SHP77 (cell line): ENCODE measurements around the gene ITSN1.
A peak's percentile ranks its signal among the peaks of the same experiment; 100 is the strongest.

Source experiments
- DNase-seq, 2 experiments: peaks; one replicate each; lab custom pipeline; 2025; lab: John Stamatoyannopoulos, UW

Gene ITSN1

DNA sequence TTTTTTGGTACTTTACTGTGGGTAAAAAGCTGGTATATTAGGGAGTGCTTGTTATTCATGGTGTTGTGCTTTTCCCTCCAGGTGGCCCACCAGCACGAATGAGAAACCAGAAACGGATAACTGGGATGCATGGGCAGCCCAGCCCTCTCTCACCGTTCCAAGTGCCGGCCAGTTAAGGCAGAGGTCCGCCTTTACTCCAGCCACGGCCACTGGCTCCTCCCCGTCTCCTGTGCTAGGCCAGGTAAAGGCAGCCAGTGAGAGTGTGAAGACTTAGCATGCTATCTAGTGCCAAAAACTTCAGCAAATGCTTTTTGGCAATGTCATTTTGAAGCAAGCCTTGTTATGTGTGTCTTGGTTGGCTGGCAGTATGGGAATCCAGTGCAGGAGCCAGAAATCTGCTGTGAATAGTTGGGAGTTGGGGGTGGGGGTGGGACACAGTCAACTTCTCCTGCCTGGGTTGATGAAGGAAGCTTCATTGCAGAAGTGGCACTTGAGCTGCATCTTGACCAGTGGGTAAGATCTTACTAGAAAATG is 171.6 kb downstream of the ITSN1 start:
- DNase-seq, result no peak

DNA sequence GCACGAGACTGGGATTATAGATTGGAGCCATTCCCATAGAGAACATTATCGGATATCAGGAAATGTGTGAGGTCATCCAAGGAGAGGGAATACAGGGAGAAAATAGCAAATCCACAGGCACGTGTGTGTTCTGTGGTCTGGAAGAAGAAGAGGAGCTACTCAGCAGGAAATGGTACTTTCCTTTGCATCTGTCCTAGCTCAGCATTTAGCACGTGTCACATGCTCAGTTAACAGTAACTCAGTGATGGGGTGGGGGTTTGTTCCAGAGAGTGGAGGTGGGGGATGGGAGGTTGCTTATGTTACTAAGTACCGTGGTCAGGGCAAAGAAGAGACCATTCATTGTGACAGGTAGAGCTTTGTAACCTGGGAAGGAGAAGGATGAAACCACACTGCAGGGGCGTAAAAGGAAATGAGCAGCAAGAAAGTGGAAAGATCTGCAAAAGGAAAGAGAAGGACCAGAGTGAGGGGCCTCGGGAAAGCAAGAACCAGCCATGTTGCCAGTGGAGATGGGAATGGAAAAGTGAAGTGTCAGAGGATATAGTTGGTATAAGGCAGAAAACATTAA is 172.9 kb downstream of the ITSN1 start:
- DNase-seq, result no peak

DNA sequence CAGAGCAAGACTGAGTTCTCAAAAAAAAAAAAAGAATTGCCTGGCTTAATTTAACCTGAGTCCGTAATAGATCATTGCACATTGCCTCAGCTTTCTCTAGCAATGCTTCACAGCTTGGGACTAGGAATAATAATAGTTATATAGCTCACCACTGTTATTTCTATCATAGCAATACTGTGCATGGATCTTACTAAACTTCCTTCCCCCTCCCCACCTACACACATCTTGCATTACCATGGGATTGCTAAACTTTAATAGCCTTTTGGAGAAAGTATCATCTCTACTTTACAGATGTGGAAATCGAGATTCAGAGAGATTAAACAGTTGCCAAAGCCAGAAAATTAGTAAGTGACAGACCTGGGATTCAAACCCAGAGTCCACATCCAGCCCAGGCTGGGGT is 173.9 kb downstream of the ITSN1 start:
- no peak for DNase-seq

DNA sequence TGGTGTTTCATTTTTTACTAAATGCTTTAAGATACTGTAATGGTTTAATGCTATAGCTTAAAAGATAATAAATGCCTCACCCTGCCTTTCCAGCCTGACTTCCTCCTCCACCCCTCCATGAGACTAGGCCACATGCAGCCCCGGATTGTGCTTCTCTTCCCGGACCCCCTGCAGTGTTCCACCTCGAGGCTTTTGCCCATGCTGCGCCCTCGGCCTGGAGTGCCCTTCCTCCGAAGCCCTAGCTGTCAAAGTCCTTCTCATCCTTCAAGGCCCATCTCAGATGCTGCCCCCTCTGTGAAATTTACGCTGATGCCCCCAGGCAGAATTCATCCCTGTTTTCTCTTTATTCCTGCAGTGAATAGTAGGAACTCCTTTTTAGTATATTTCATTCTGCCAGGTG is 174.8 kb downstream of the ITSN1 start:
- DNase-seq, result no peak

DNA sequence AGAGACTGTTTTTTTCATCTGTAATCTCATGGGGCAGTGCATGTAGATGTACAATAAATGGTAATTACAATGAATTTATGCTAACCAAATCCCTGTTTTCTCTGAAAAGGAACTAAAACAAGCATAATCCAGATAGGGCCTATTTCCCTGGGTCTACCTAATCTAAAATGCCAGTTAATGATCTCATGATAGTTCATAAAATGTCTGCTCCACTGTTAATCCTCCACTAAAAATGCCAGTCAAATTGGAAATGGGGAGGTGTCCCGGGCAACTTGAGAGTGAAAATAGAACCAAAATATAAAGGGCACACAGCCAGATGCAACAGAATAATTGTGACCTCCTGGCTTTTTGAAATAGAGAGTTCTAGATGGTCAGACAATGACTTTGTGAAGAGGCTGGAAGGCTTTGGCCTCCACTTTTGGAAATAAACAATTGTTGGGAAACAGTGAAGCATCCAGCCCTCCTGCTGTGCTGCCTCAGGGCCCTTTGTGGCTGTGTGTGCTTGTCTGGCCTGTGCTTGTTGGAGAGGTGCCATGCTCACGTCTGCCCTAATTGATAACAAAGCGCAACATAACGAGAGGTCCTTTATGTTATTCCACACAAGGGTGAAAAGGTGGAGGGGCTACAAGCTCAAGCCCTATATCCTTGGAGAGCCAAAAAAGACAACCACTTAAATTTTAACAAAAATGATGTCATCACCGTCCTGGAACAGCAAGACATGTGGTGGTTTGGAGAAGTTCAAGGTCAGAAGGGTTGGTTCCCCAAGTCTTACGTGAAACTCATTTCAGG is 175.6 kb downstream of the ITSN1 start:
- DNase-seq, result no peak

DNA sequence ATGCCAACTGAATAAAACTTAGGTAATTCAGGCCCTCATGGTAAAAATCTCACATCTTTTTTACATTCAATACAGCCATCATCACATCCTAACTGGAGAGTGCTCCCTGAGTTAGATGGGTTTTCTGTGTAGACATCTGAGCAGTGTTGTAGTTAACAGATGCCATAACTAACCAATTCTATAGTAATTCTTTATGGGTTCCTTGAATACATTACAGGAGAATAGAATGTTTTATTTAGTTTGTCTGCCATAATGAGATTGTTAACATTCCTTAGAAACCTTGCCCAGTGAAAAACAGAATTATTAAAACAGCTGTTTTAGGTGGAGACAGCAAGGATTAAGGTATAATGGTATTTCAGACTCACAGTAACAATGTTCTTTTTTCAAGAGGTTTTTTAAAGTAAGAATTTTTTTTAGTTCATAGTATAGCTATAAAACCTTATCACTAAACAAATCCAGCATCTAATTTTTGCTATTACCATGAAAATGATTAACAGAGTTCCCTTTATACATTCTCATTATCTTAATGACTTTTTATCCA is 178.0 kb downstream of the ITSN1 start:
- no peak for DNase-seq

DNA sequence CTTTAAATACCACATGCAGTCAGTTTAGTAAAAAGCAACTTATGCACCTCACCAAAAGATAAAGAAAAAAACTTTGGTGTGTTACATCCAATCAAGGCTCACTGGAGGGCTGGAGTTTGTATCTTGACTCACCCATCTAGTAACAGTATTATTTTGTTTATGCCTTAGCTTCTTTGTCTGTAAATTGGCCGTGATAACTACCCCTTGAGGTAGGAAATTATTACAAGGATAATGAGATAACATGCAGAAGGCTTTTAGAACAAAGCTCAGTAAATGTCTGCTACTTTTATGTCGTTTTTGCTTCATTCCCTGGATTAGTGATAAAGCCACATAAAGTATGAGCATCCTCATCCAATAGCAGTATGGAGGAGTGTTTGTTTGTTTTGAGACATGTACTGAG is 178.5 kb downstream of the ITSN1 start:
- no peak for DNase-seq

DNA sequence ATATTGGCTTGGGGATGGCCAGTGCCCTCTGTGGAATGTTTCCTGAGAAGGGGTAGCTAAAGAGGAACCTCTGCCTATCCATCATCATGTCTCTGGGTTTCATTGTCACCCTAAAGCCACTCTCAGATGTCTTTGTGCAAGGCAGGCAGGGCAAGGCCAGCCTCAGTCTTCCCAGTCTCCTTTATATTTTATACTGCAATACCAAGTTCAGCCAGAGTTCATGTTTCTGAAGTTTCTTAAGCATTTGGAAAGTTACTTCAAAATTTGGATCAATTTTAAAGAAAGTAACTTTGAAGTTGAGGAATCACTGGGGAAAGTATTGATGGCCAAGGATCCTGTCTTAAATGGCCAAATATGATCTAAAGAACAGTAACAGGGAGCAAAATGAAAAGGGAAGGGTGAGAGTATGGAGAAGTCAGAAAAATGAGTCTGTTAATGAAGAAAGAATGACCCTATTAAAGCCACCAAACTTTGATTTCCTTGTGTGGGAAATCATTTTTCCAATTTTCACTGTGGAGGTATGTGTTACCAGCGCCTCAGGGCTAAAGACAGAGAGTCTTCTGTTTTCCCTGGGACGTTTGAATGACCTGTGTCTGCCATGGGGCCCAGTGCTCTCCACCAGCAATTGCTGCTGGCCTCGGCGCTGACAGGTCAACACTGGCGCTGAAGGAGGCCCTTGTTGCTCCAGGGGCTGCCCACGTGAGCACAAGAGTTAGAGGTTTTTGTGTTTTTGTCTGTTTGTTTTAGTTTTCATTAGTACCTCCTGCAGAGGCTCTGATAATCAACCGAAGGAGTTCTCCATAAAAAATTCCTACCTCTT is 179.4 kb downstream of the ITSN1 start:
- no peak for DNase-seq

DNA sequence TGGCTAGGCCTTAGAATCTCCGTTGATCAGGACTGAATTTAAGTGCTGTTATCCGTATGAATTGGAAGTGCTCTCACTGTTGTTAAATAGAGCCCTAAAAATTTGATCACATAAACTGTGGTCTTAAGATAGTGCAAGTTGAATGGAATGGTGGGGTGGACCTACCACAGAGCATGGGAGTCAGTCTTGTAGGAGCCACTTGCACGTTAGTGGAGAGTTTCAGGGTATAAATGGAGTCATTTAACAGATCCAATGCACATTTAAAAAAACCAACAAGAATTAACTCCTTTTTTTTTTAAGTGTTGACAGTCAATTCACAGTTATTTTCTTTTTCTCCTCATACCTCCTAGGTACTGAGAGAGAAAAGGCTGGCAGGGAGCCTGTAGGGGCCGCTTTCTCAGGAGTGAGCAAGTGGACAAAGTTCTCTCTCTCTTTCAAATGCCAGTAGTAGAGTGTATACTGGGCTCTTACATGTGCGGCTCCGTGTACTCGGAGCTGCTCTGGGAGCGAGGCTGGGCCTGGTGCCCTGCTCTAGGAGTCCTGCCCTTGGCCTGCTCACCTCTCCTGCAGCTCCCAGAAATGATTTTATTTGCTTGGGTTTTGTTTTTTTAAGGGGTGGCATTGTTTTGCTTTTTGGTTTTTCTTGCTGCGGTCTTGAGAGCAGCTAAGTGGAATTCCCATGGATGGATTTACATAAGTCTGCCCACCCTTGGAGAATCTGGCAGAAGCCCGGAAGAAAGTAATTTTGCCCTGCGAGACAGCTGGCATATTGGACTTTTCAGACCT is 182.0 kb downstream of the ITSN1 start:
- DNase-seq, result no peak

DNA sequence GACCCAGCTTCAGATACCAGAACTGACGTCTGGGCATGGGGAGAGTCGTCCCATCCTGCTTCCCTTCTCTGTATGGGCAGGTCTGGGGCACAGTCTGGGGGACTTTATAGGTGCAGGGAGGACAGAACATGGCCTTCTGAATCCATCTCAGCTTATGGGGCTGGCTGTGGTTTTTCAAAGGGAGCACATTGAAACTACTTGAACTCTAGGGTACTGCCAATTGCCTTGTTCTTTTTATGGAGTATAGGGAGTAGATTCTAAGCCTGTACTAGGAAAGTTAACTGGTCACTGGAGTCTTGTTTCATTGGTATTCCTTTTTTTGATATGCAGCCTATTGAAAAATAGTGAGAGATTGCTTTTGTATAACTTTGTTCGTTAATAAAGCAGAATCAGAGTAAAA is 183.1 kb downstream of the ITSN1 start:
- DNase-seq, result no peak

DNA sequence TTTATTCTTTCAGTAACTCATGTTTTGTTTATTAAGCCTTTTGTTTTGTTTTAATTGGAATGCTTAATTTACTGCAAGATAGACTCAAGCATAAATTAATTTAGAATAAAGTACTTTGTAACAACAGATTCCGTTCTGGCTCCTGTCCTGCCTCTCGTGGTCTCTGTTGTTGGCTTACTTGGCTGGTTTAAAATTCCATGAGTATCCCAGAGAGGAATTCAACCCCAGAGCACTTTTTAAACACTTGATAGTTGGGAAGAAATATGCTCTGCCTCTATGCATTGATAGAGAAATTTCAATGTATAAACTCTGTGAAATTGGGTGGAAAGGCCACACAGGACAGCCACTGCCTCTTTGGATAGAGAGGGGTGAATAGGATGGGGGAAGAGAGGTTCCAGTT is 183.6 kb downstream of the ITSN1 start:
- no peak for DNase-seq

DNA sequence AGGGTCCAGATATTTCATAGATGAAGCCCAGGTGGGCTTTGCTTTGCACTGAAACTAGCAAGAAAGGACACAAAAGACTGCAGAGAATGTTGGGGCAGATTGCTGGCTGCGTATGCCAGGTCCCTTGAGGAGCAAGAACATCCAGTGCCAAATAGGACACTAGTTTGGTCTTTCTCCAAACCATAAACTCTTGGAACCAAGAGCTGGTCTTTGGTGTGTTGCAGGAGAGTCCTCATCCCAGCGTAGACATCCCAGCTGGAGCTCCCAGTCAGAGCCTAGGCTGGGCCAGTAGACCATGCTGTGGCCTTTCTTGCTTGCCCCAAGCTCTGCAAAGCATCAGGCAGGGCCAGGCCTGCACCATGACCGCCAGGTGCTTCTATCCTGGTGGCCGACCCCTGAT is 185.8 kb downstream of the ITSN1 start:
- no peak for DNase-seq

DNA sequence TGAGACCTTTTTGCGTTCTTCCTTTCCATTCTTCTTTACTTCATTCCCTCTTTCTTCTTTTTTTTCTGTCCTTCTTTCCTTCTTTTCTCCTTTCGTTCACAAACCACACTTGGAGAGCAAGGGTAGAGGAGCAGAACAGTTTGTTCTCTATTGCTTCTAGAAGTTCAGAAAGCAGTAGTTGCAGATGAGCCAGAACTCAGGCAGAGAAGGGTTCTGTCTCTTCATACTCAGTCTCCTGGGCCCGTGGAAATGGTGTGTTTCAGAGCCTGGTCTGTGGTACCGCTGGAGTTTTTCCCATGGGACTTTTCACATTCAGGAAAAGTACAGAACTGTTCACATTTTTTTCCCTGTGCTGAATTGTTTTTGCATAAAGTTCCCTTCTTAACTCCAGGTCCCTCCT is 186.3 kb downstream of the ITSN1 start:
- no peak for DNase-seq

DNA sequence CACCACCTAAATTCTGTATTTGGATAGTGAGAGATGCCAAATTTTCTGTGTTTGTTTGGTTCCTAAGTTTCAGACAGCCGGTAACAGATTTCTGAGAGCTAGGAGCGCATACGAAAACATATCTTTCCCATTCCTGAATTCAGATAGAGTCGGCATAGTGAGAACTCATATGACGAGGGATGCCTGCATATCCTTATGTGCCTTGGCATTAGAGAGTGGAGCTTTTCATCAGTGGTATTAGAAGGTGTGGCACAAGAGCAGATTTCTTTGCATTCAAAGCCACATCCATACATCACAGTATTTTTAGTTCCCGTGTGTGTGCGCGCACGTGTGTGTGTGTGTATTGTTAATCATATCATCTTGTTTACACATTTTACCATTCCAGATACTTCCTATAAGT is 187.5 kb downstream of the ITSN1 start:
- DNase-seq, result no peak

DNA sequence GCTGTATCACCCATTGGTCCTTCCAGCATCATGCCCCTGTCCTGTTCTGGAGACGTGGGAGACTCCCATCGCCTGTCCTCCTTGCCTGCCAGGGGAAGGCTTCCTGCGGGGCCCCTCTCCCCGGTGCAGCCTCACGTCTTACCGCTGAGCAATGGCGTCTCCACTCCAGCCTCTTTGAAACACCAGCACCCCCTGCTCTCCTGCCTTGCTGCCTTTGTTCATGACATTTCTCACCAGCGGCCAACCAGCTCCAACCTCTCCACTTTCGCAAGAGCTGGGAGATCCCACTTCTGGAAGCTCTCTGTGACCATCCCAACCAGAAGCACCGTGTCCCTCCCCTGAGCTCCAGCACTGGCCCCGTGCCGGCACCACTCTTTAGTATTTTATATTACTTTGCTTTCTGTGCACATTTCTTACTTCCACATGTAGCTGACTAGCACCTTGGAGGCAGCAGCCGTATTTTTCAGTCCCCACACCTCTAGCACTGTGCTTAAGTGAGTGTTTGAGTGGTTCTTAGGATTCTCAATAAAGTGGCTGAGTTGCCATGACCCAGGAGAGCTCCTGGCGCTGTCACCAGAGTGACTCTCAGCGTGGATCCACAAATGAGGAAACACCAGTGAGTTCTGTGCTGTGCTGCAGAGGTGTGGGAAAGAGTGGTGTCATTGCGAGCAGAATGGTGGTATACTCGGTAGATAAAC is 189.8 kb downstream of the ITSN1 start:
- DNase-seq, result no peak

DNA sequence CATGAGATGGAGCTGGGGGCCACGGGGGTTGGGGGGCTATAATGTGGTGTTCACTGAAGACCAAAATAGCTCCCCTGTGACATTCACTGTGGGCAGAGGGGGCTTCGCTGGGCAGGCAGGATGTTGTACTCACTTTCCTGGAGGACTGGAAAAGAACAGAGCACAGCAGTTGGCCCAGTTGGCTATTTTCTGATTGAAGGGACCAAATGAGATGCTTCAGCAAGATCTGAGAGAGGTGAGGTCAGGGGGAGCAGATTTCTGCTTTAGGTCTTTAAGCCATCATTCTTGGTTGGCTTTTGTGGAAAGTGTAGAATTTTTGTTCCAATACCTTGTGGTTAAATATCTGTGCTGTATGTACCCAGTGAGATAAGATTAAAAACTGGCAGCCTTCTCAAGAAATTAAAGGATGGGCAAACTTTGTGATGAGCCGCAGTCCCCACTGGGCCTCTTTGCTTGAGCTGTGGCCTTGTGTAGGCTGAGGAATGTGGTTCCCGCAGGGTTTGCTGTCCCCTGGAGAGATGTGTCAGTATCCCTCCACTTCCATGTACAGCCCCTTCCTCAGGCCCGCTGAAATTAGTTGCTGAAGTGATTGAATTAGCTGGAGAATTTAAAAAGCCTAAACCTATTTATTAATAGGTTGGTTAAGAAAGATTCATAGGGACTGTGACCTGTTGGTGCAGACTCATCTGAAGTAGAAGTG is 192.7 kb downstream of the ITSN1 start:
- DNase-seq, result no peak

DNA sequence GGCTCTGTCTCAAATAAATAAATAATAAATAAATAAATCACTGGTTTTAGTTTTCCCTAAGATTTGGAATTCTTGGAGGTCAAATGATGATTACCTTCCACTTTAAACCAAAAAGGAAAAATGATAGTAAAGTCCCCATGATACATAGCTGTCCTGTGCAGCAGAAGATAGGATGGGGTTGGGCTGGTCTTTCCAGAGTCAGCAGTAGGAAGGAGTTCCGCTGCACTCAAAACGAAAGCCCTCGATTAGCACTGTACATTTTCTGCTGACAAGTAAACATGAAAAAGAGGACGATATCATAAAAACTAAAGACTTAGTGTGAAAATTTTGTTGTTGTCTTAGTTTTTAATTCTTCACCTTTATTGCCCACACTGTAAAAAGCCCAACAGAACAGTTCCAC is 193.6 kb downstream of the ITSN1 start:
- DNase-seq, result no peak

DNA sequence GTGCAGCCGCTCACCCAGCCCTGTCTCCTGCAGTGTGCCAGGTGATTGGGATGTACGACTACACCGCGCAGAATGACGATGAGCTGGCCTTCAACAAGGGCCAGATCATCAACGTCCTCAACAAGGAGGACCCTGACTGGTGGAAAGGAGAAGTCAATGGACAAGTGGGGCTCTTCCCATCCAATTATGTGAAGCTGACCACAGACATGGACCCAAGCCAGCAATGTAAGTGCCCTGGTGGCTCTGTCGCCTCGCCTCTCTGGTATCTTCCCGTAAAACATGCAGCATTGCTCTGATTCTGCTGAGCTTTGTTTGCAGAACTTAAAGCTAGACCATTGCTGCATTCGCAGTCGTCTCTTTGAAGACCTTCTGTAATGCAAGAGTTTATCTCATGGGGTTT is 194.1 kb downstream of the ITSN1 start:
- DNase-seq, result peak; percentile 84 to 91

DNA sequence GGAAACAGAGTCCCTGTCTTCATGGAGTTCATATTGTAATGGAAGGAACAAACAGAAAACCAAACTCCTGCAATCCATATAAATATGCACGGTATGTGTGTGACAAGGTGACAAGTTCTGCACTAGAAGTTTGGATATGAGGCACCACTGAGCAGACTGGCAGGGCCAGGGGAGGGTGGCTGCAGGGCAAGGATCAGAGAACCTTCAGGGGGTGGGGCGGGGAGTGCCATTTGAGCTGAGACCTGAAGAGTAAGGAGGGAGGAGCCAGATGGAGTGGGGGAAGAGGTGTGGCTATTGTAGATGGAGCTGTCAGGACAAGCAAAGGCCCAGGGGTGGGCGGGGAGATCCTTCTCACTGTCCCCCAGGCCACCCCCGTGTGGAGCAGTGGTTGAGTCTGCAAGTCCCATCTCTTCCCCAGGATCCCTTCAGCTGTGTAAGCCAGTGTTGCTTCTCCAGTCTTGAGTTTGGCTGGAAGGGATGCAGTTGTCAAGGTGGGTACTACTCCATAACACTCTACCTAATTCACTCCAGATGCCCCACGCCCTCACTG is 196.9 kb downstream of the ITSN1 start:
- no peak for DNase-seq

DNA sequence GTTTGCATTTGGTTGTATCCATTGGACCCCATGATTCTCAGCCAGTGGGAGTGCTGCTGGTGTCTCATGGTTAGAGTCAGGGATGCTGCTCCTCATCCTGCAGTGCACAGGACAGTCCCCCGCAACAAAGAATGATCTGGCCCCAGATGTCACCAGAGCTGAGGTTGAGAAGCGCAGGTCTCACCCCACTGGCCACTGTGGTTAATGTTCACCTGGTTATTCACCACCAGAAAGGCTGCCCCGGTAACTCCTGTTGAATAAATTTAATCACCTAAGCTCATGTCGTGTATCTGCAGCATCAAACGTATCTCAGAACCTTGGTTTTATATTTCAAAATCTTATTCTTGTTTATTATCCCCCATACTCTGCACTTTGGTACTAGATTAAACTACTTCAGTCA is 197.5 kb downstream of the ITSN1 start:
- no peak for DNase-seq
